ENCODE measurements around the gene PGBD2. TPM values are rescaled to one million over a fixed set of nuclear protein-coding genes. Genes with fewer than 3 reads are reported as not detected.

PGBD2 gene
- polyA plus RNA-seq, 3 donors = 2.9 to 7.1 (median 3.9) TPM

DNA sequence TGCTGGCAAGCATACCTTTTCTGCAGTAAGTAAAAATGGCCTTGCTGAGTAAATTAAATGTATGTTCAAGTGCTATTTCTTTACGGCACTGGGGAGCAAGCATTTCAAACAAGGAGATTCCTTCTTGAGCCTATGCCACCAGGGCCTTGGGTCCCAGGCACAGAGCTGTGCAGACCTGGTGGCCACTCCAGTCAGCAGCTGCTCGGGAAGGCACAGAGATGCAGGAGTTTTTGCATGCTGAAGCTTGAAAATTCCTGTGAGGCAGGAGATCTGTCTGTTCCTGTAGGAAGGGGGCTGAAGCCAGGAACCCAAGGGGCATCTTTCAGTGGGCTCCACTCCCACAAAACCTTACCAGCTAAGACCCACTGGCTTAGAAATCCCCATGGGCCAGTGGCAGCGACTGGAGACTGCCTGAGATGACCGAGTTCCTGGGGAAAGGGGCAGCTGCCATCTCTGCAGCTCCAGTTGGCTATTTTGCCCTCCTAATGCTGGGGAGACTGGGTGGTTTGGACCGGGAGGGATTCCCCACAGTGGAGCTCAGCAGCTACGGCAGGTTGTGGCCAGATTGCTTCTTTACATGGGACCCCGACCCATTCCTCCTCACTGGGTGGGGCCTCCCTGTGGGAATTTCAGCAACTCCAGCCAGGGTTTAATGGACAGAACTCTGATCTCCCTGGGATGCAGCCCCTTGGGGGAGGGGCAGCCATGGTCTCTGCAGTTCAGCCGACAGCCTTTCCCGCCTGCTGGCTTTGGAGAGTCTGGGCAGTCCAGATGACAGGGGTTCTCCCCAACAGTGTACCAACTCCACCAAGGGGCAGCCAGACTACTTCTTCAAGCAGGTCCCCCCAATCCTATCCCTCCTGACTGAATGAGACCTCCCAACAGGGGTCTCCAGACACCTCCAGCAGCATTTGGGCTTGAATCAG lies 8.4 kb upstream of the PGBD2 start:
- WGBS (ENCODE audit: insufficient coverage) = 68% methylated on average over 9 of the region's 9 CpGs
- DNase-seq = no peak
- intact Hi-C loops (cut with micrococcal nuclease) = no loop called here
- no peaks in the 10 kb centered on the region for H4K20me1 ChIP-seq (ENCODE audit: insufficient read depth, low read length)
- TF ChIP-seq, protein P1, sequence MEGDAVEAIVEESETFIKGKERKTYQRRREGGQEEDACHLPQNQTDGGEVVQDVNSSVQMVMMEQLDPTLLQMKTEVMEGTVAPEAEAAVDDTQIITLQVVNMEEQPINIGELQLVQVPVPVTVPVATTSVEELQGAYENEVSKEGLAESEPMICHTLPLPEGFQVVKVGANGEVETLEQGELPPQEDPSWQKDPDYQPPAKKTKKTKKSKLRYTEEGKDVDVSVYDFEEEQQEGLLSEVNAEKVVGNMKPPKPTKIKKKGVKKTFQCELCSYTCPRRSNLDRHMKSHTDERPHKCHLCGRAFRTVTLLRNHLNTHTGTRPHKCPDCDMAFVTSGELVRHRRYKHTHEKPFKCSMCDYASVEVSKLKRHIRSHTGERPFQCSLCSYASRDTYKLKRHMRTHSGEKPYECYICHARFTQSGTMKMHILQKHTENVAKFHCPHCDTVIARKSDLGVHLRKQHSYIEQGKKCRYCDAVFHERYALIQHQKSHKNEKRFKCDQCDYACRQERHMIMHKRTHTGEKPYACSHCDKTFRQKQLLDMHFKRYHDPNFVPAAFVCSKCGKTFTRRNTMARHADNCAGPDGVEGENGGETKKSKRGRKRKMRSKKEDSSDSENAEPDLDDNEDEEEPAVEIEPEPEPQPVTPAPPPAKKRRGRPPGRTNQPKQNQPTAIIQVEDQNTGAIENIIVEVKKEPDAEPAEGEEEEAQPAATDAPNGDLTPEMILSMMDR (IDR thresholded peaks at IDR 0.05) = no peak
- H3K27me3 Mint-ChIP-seq (ENCODE audit: low read depth in 3 of 3) = peaks cover 0 to 6% (median 4%) of the 10 kb centered on the region in 3 donors
- no peaks in the 10 kb centered on the region for H3K9me3 ChIP-seq (replicated peaks in 1 of 2; ENCODE audit: control insufficient read depth in 1 of 2, insufficient read depth in 1 of 2, low read length in 2 of 2)
- H3K4me3 ChIP-seq (replicated peaks in 1 of 3; ENCODE audit: low read depth in 2 of 3, low read length in 3 of 3) = no peak overlapping the region
- H3K27ac ChIP-seq (ENCODE audit: low read depth in 1 of 2, low read length in 2 of 2) = no peak overlapping the region
- H3K27me3 ChIP-seq (ENCODE audit: control insufficient read depth in 2 of 2, insufficient read depth in 2 of 2, low read length in 2 of 2) = no peaks in the 10 kb centered on the region
- H2AFZ ChIP-seq (ENCODE audit: insufficient read depth, low read depth, low read length, poor library complexity, severe bottlenecking) = no peak overlapping the region
- peak overlapping the region in 1 of 7 donors; percentile 69 for H3K27ac Mint-ChIP-seq
- no peaks in the 10 kb centered on the region for H3K36me3 Mint-ChIP-seq
- H3K9ac ChIP-seq (ENCODE audit: insufficient read depth, low read length, poor library complexity, severe bottlenecking) = no peak overlapping the region
- H3K4me3 Mint-ChIP-seq = no peak overlapping the region
- no peaks in the 10 kb centered on the region for H3K36me3 ChIP-seq (replicated peaks in 1 of 2; ENCODE audit: control insufficient read depth in 1 of 2, insufficient read depth in 2 of 2, low read length in 2 of 2)
- no peaks in the 10 kb centered on the region for H3K4me1 Mint-ChIP-seq
- no peaks in the 10 kb centered on the region for H3K79me2 ChIP-seq (ENCODE audit: insufficient read depth, low read length)
- H3K4me2 ChIP-seq (replicated peaks; ENCODE audit: extremely low read depth, low read length, poor library complexity, severe bottlenecking) = no peak overlapping the region
- H3K9me3 Mint-ChIP-seq = no peaks in the 10 kb centered on the region
- H3K4me1 ChIP-seq (ENCODE audit: control insufficient read depth in 1 of 2, insufficient read depth in 2 of 2, low read length in 2 of 2) = no peaks in the 10 kb centered on the region

DNA sequence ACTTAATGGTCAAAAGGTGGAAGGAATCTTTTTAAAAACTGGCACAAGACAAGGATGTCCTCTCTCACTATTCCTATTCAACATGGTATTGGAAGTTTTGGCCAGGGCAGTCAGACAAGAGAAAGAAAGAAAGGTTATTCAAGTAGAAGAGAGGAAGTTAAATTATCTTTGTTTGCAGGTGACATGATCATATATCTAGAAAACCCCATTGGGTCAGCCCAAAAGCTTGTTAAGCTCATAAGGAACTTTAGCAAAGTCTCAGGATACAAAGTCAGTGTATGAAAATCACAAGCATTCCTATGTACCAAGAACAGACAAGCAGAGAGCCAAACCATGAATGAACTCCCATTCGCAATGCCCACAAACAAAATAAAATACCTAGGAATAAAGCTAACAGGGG lies 5.4 kb upstream of the PGBD2 start:
- intact Hi-C loops (cut with micrococcal nuclease) = no loop called here
- Histone ChIP-seq H3K79me2 (ENCODE audit: insufficient read depth, low read length) (no peaks in the 10 kb centered on the region), H3K4me3 (replicated peaks in 1 of 3; ENCODE audit: low read depth in 2 of 3, low read length in 3 of 3) (no peak overlapping the region), H4K20me1 (ENCODE audit: insufficient read depth, low read length) (no peaks in the 10 kb centered on the region), H3K27me3 (ENCODE audit: control insufficient read depth in 2 of 2, insufficient read depth in 2 of 2, low read length in 2 of 2) (no peaks in the 10 kb centered on the region), H2AFZ (ENCODE audit: insufficient read depth, low read depth, low read length, poor library complexity, severe bottlenecking) (no peak overlapping the region), H3K4me1 (ENCODE audit: control insufficient read depth in 1 of 2, insufficient read depth in 2 of 2, low read length in 2 of 2) (peaks cover 3% of the 10 kb centered on the region in 2 donors), H3K27ac (ENCODE audit: low read depth in 1 of 2, low read length in 2 of 2) (no peak overlapping the region), H3K9me3 (replicated peaks in 1 of 2; ENCODE audit: control insufficient read depth in 1 of 2, insufficient read depth in 1 of 2, low read length in 2 of 2) (no peaks in the 10 kb centered on the region), H3K36me3 (replicated peaks in 1 of 2; ENCODE audit: control insufficient read depth in 1 of 2, insufficient read depth in 2 of 2, low read length in 2 of 2) (no peaks in the 10 kb centered on the region), H3K9ac (ENCODE audit: insufficient read depth, low read length, poor library complexity, severe bottlenecking) (no peak overlapping the region), H3K4me2 (replicated peaks; ENCODE audit: extremely low read depth, low read length, poor library complexity, severe bottlenecking) (no peak overlapping the region)
- Mint-ChIP-seq H3K36me3 (no peaks in the 10 kb centered on the region), H3K27me3 (ENCODE audit: low read depth in 3 of 3) (peaks cover 0 to 6% (median 5%) of the 10 kb centered on the region in 3 donors), H3K4me3 (no peak overlapping the region), H3K27ac (no peak overlapping the region), H3K9me3 (no peaks in the 10 kb centered on the region), H3K4me1 (peaks cover 2% of the 10 kb centered on the region)
- TF ChIP-seq, protein P1 (IDR thresholded peaks at IDR 0.05) = no peak
- no peak for DNase-seq
- no CpG with 5 or more reads among the region's 1 CpG for WGBS (ENCODE audit: insufficient coverage)
